ENCODE data around the gene CEBPA. TPM values are rescaled to one million over a fixed set of nuclear protein-coding genes. Genes with fewer than 3 reads are reported as not detected.
"Not testable (repeated sequence)": the region's sequence is repeated elsewhere in the genome, so short reads cannot be mapped to it uniquely, and the experiment has no call there.

The CEBPA gene
- total RNA-seq, 1 donor from 2014 or later, result 2.0 TPM

- Histone ChIP-seq H3K4me3 (ENCODE audit: low read depth, low read length) (no peak overlapping the region), H3K27me3 (ENCODE audit: control insufficient read depth, insufficient read depth, low read length) (peaks cover 3% of the 10 kb centered on the region), H3K36me3 (ENCODE audit: control insufficient read depth, insufficient read depth, low read length) (no peaks in the 10 kb centered on the region)
- no peak for DNase-seq (ENCODE audit: low read depth)
- TF ChIP-seq, protein P1, sequence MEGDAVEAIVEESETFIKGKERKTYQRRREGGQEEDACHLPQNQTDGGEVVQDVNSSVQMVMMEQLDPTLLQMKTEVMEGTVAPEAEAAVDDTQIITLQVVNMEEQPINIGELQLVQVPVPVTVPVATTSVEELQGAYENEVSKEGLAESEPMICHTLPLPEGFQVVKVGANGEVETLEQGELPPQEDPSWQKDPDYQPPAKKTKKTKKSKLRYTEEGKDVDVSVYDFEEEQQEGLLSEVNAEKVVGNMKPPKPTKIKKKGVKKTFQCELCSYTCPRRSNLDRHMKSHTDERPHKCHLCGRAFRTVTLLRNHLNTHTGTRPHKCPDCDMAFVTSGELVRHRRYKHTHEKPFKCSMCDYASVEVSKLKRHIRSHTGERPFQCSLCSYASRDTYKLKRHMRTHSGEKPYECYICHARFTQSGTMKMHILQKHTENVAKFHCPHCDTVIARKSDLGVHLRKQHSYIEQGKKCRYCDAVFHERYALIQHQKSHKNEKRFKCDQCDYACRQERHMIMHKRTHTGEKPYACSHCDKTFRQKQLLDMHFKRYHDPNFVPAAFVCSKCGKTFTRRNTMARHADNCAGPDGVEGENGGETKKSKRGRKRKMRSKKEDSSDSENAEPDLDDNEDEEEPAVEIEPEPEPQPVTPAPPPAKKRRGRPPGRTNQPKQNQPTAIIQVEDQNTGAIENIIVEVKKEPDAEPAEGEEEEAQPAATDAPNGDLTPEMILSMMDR (IDR thresholded peaks at IDR 0.05; ENCODE audit: insufficient read depth, low read length, poor library complexity, severe bottlenecking), result no peak
These were observed 18.3 kb upstream of the CEBPA start for GRCh38 chr19:33320636-33321035.

- H3K4me3 ChIP-seq (ENCODE audit: low read depth, low read length); H3K27me3 ChIP-seq (ENCODE audit: control insufficient read depth, insufficient read depth, low read length); H3K36me3 ChIP-seq (ENCODE audit: control insufficient read depth, insufficient read depth, low read length); DNase-seq (ENCODE audit: low read depth): not testable (repeated sequence)
These were observed 15.7 kb upstream of the CEBPA start for GRCh38 chr19:33317991-33318390.

DNA sequence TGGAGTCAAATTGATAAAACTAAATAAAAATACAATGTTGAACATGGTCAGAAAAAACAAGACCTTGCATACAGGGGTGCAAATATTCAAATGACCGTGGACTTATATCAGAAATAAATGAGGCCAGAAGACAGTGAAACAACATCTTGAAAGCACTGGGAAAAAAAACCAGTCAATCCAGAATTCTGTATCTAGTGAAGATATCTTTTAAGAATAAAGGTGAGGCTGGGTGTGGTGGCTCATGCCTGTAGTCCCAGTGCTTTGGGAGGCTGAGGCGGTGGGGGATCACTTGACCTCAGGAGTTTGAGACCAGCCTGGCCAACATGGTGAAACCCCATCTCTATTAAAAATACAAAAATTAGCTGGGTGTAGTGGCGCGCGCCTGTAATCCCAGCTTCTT lies 15.2 kb upstream of the CEBPA start:
- Histone ChIP-seq H3K36me3 (ENCODE audit: control insufficient read depth, insufficient read depth, low read length) (no peaks in the 10 kb centered on the region), H3K4me3 (ENCODE audit: low read depth, low read length) (no peak overlapping the region), H3K27me3 (ENCODE audit: control insufficient read depth, insufficient read depth, low read length) (peaks cover 3% of the 10 kb centered on the region)
- DNase-seq (ENCODE audit: low read depth), result no peak
- TF ChIP-seq, protein P1 (IDR thresholded peaks at IDR 0.05; ENCODE audit: insufficient read depth, low read length, poor library complexity, severe bottlenecking), result no peak

DNA sequence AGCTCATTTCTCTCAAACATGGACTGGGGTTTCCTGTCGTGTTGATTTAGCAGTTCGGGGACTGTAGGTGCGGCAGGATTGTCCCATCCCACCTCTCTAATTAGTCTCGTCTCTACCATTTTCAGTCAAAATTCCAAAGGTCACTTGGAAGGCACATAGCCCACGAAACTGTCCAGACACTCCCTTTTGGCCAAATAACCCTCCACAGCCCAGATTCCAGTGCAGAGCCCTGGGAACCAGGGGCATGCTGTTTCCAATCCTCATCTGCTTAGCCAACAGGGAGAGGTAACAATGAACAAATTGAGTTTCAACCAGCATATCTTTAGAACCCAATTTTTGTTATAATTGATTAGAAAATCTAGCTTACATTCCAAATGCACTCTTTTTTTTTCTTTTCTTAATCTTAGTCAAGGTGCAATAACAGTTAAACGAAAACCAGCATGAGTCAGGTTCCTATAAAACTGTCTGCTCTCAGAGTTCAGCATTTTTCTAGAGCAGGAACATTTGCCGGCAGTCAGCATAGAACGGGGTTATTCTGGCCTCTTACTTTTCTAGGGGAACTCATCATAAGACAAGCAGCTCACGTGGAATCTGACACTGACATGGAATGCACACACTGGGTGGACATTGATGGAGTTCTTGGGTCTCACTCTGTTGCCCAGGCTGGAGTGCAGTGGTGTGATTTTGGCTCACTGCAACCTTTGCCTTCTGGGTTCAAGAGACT lies 14.4 kb upstream of the CEBPA start:
- TF ChIP-seq, protein P1 (IDR thresholded peaks at IDR 0.05; ENCODE audit: insufficient read depth, low read length, poor library complexity, severe bottlenecking), result no peak
- no peak for DNase-seq (ENCODE audit: low read depth)
- Histone ChIP-seq H3K36me3 (ENCODE audit: control insufficient read depth, insufficient read depth, low read length) (no peaks in the 10 kb centered on the region), H3K27me3 (ENCODE audit: control insufficient read depth, insufficient read depth, low read length) (peaks cover 3% of the 10 kb centered on the region), H3K4me3 (ENCODE audit: low read depth, low read length) (no peak overlapping the region)

- not testable (repeated sequence) for H3K27me3 ChIP-seq (ENCODE audit: control insufficient read depth, insufficient read depth, low read length); H3K4me3 ChIP-seq (ENCODE audit: low read depth, low read length); H3K36me3 ChIP-seq (ENCODE audit: control insufficient read depth, insufficient read depth, low read length); DNase-seq (ENCODE audit: low read depth)
These were observed 10.5 kb upstream of the CEBPA start for GRCh38 chr19:33312808-33313207.

DNA sequence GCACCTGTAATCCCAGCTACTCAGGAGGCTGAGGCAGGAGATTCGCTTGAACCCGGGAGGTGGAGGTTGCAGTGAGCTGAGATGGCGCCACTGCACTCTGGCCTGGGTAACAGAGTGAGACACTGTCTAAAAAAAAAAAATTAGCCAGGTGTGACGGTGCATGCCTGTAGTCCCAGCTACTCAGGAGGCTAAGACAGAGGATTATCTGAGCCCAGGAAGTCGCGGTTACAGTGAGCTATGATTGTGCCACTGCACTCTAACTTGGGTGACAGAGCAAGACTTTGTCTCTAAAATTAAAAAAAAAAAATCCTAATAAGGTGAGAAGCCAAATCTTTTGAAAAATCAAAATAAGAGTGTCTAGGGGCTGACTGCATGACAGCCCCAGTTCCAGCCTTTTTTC lies 9.7 kb upstream of the CEBPA start:
- DNase-seq (ENCODE audit: low read depth), result no peak
- TF ChIP-seq, protein P1 (IDR thresholded peaks at IDR 0.05; ENCODE audit: insufficient read depth, low read length, poor library complexity, severe bottlenecking), result no peak
- Histone ChIP-seq H3K27me3 (ENCODE audit: control insufficient read depth, insufficient read depth, low read length) (peaks cover 3% of the 10 kb centered on the region), H3K36me3 (ENCODE audit: control insufficient read depth, insufficient read depth, low read length) (no peaks in the 10 kb centered on the region), H3K4me3 (ENCODE audit: low read depth, low read length) (no peak overlapping the region)

- no peaks in the 10 kb centered on the region for H3K27me3 ChIP-seq (ENCODE audit: control insufficient read depth, insufficient read depth, low read length)
- H3K36me3 ChIP-seq (ENCODE audit: control insufficient read depth, insufficient read depth, low read length), result no peaks in the 10 kb centered on the region
- TF ChIP-seq, protein P1 (IDR thresholded peaks at IDR 0.05; ENCODE audit: insufficient read depth, low read length, poor library complexity, severe bottlenecking), result peak; percentile 2
- DNase-seq (ENCODE audit: low read depth), result no peak
- H3K4me3 ChIP-seq (ENCODE audit: low read depth, low read length), result no peak overlapping the region
These were observed 9.0 kb upstream of the CEBPA start for GRCh38 chr19:33311326-33311682.
